ENCODE data around the gene CHAMP1. TPM values are rescaled to one million over a fixed set of nuclear protein-coding genes. Genes with fewer than 3 reads are reported as not detected.

The CHAMP1 gene
- total and polyA plus RNA-seq, 2 of the 8 experiments (the other 6 are each of a cell fraction or from before 2014, with no cell fraction given) = 26.8 to 41.9 TPM

- TF ChIP-seq CHD7 (IDR thresholded peaks at IDR 0.05; ENCODE audit: insufficient replicate concordance, low read length) (no peak), RAD21 (IDR thresholded peaks at IDR 0.05 in 1 of 2, conservative IDR thresholded peaks at IDR 0.05 in 1 of 2; ENCODE audit: low read depth in 2 of 2, low read length in 2 of 2) (no peak), KDM5A (IDR thresholded peaks at IDR 0.05; ENCODE audit: low read length) (no peak), YY1 (IDR thresholded peaks at IDR 0.05; ENCODE audit: low read depth, low read length) (no peak), CHD1 (IDR thresholded peaks at IDR 0.05; ENCODE audit: low read depth, low read length) (no peak)
Observed at GRCh38 chr13:114310956-114311355, 3.3 kb upstream of the CHAMP1 start (continued).
